Tibial nerve (tissue), 4 donors: ENCODE results near the gene C17orf67. TPM values are rescaled to one million over a fixed set of nuclear protein-coding genes. Genes with fewer than 3 reads are reported as not detected.

ENCODE experiments used
- DNase-seq, 2 donors: peaks; one replicate each; pipeline ENCODE4 v3.0.0-alpha.2; 2019; ENCODE audit warnings: low spot score in 2 of 2
- H3K27ac ChIP-seq, 4 donors: fragments of 200-600 bp; sonication (generic) in 3 of 4; one replicate each; pipeline ENCODE4 v1.5.1; 2017 to 2019; ENCODE audit warnings: mild to moderate bottlenecking in 1 of 4
- H3K27me3 ChIP-seq, 2 donors: fragments of 200-600 bp; sonication (generic) in 1 of 2; one replicate each; pipeline versions ENCODE4 v1.5.1 to v1.6.0; 2017 to 2019
- H3K36me3 ChIP-seq, 3 donors: fragments of 200-600 bp; sonication (generic); one replicate each; pipeline ENCODE4 v1.5.1; 2018 to 2019
- H3K4me1 ChIP-seq, 4 donors: fragments of 200-600 bp; sonication (generic) in 3 of 4; one replicate each; pipeline ENCODE4 v1.5.1; 2017 to 2019
- H3K4me3 ChIP-seq, 4 donors: fragments of 200-600 bp; sonication (generic) in 3 of 4; one replicate each; pipeline ENCODE4 v1.5.1; 2017 to 2019; ENCODE audit warnings: mild to moderate bottlenecking in 1 of 4, moderate library complexity in 1 of 4
- H3K9me3 ChIP-seq, 4 donors: fragments of 200-600 bp; sonication (generic) in 3 of 4; one replicate each; pipeline ENCODE4 v1.5.1; 2017 to 2019
- CTCF ChIP-seq, 5 experiments: fragments of 200-600 bp in 3 of 5; fragments of 450-650 bp in 2 of 5; sonication (generic) in 3 of 5; IDR thresholded peaks; one replicate each; pipeline ENCODE4 v1.5.1; 2016 to 2019; ENCODE audit warnings: antibody characterized with exemption in 5 of 5, mild to moderate bottlenecking in 3 of 5, moderate library complexity in 2 of 5
- EP300 ChIP-seq, 2 donors: sonication (generic); formaldehyde crosslinking; IDR thresholded peaks; one replicate each; pipeline ENCODE4 v1.6.1; 2017; ENCODE audit warnings: antibody characterized with exemption in 2 of 2, mild to moderate bottlenecking in 1 of 2
- POLR2A ChIP-seq, 2 donors: fragments of 450-650 bp; IDR thresholded peaks; one replicate each; pipeline ENCODE4 v1.6.1; 2017; ENCODE audit warnings: antibody characterized with exemption in 2 of 2, mild to moderate bottlenecking in 2 of 2, moderate library complexity in 2 of 2
- WGBS, 2 donors: methylation state at CpG; one replicate each; pipeline ENCODE4 v1.1.5; 2018; 5-methylcytosine and 5-hydroxymethylcytosine counted together
- total RNA-seq, 4 donors: library from RNA; depleted of rRNA; stranded (reverse); fragments of >200 nt; gene quantifications; one replicate each; pipeline ENCODE4 v1.1.0, GENCODE V29; 2016

The C17orf67 gene
- total RNA-seq, 4 donors from 2014 or later: 2.4 to 4.5 (median 3.1) TPM

GRCh38 chr17:56755310-56755709 lies 78.4 kb downstream of the C17orf67 start:
- 76 to 81% methylated on average over 5 of the region's 5 CpGs for WGBS, 2 donors
- Histone ChIP-seq H3K27ac (no peak overlapping the region), H3K27me3 (peaks cover 0 to 9% of the 10 kb centered on the region in 2 donors), H3K4me3 (no peak overlapping the region), H3K36me3 (no peaks in the 10 kb centered on the region), H3K9me3 (no peaks in the 10 kb centered on the region), H3K4me1 (no peaks in the 10 kb centered on the region)
- TF ChIP-seq EP300 (IDR thresholded peaks at IDR 0.05) (no peak), POLR2A (IDR thresholded peaks at IDR 0.05) (no peak), CTCF (IDR thresholded peaks at IDR 0.05) (no peak)
- no peak for DNase-seq

DNA sequence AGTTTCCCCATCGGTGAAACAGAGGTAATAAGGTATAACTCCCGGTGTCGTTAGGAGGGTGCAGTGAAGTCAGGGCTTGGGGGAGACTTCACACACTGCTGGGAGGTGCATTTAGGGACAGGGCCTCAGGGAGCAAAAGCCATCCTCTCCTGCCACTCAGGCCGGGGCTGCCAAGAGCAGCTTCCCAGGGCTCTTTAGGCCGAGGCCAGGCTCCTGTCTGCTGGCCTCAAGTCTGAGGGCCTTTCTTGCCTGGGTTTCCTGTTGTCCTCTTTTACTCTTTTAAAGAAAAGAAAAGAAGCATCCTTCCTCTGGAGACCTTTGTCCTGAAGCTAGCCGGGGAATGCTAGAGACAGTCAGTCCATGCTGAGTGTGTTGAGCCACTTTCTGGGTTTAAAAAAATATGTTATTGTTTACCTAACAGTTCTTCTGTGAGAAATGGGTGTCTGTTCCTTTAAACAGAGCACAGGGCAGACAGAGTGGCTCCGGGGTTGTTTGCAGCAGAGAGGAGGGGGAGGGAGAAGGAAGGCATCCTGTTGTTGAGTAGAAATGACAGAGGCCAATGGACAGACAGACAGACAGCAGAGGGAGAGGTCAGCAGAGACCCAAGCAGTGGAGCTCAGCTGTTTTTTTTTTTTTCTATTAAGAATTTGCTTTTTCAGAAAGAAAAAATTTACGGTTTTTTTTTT lies 79.1 kb downstream of the C17orf67 start:
- no peak for DNase-seq
- WGBS, 2 donors: 40 to 43% methylated on average over 8 of the region's 8 CpGs
- no peaks in the 10 kb centered on the region for H3K4me1 ChIP-seq

GRCh38 chr17:56752263-56752836 lies 81.4 kb downstream of the C17orf67 start:
- Histone ChIP-seq H3K36me3 (no peaks in the 10 kb centered on the region), H3K4me1 (no peaks in the 10 kb centered on the region), H3K9me3 (no peaks in the 10 kb centered on the region), H3K27ac (no peak overlapping the region), H3K4me3 (no peak overlapping the region), H3K27me3 (peaks cover 0 to 9% of the 10 kb centered on the region in 2 donors)
- DNase-seq: no peak
- no peak for TF ChIP-seq CTCF (IDR thresholded peaks at IDR 0.05)
- no peak for TF ChIP-seq POLR2A (IDR thresholded peaks at IDR 0.05)
- TF ChIP-seq EP300 (IDR thresholded peaks at IDR 0.05): no peak
- 76 to 82% methylated on average over 4 of the region's 4 CpGs for WGBS, 2 donors

More for the DNA sequence above, 79.1 kb downstream of the C17orf67 start:
- TF ChIP-seq POLR2A (IDR thresholded peaks at IDR 0.05) (no peak), CTCF (IDR thresholded peaks at IDR 0.05) (no peak), EP300 (IDR thresholded peaks at IDR 0.05) (no peak)
- Histone ChIP-seq H3K27me3 (peaks cover 0 to 9% of the 10 kb centered on the region in 2 donors), H3K9me3 (no peaks in the 10 kb centered on the region), H3K4me3 (no peak overlapping the region), H3K27ac (no peak overlapping the region), H3K36me3 (no peaks in the 10 kb centered on the region)

GRCh38 chr17:56751145-56751738 lies 82.5 kb downstream of the C17orf67 start:
- TF ChIP-seq EP300 (IDR thresholded peaks at IDR 0.05) (no peak), POLR2A (IDR thresholded peaks at IDR 0.05) (no peak), CTCF (IDR thresholded peaks at IDR 0.05) (no peak)

GRCh38 chr17:56744721-56745120 lies 89.0 kb downstream of the C17orf67 start:
- Histone ChIP-seq H3K4me3 (no peak overlapping the region), H3K9me3 (peaks cover 0 to 15% (median 0%) of the 10 kb centered on the region in 4 donors), H3K27ac (no peak overlapping the region), H3K36me3 (no peaks in the 10 kb centered on the region), H3K27me3 (peaks cover 0 to 1% of the 10 kb centered on the region in 2 donors), H3K4me1 (no peaks in the 10 kb centered on the region)
- DNase-seq: no peak
- 88 to 95% methylated on average over 5 to 7 of the region's 7 CpGs for WGBS, 2 donors
- TF ChIP-seq POLR2A (IDR thresholded peaks at IDR 0.05) (no peak), CTCF (IDR thresholded peaks at IDR 0.05) (no peak), EP300 (IDR thresholded peaks at IDR 0.05) (no peak)

More at GRCh38 chr17:56751145-56751738, 82.5 kb downstream of the C17orf67 start:
- Histone ChIP-seq H3K36me3 (no peaks in the 10 kb centered on the region), H3K4me3 (no peak overlapping the region), H3K9me3 (no peaks in the 10 kb centered on the region), H3K27me3 (peaks cover 0 to 4% of the 10 kb centered on the region in 2 donors), H3K4me1 (no peaks in the 10 kb centered on the region), H3K27ac (no peak overlapping the region)
- DNase-seq: no peak
- WGBS, 2 donors: 49 to 67% methylated on average over 6 of the region's 6 CpGs
